M059J (cell line): Measurements from ENCODE around the gene ADGRD1. TPM values are rescaled to one million over a fixed set of nuclear protein-coding genes. Genes with fewer than 3 reads are reported as not detected.

Source experiments
- DNase-seq: peaks from one replicate; pipeline ENCODE4 v3.0.0-alpha.2; 2012; ENCODE audit warnings: low read depth
- total RNA-seq: library from RNA; depleted of rRNA; stranded (reverse); fragments of >200 nt; shearing (Covaris generic); gene quantifications from 2 replicates; pipeline ENCODE4 v1.2.3, GENCODE V29; 2014

Gene ADGRD1
- total RNA-seq, 1 experiment from 2014 or later = not detected

GRCh38 chr12:130966443-130967030 is 12.8 kb downstream of the ADGRD1 start:
- no peak for DNase-seq

GRCh38 chr12:130967636-130968035 is 13.9 kb downstream of the ADGRD1 start:
- DNase-seq = no peak

GRCh38 chr12:130968611-130969010 is 14.9 kb downstream of the ADGRD1 start:
- no peak for DNase-seq

- DNase-seq = no peak
Observed at GRCh38 chr12:130969223-130969622, 15.5 kb downstream of the ADGRD1 start.

GRCh38 chr12:130970165-130970907 is 16.6 kb downstream of the ADGRD1 start:
- DNase-seq = no peak

GRCh38 chr12:130970908-130971233 is 17.2 kb downstream of the ADGRD1 start:
- DNase-seq = no peak

- DNase-seq = no peak
Observed at GRCh38 chr12:130971925-130972585, 18.3 kb downstream of the ADGRD1 start.

GRCh38 chr12:130972586-130972950 is 18.9 kb downstream of the ADGRD1 start:
- no peak for DNase-seq

GRCh38 chr12:130973109-130973508 is 19.4 kb downstream of the ADGRD1 start:
- DNase-seq = no peak

- no peak for DNase-seq
Observed at GRCh38 chr12:130973906-130974305, 20.2 kb downstream of the ADGRD1 start.

- no peak for DNase-seq
Observed at GRCh38 chr12:130975116-130975515, 21.4 kb downstream of the ADGRD1 start.

GRCh38 chr12:130976171-130976720 is 22.5 kb downstream of the ADGRD1 start:
- DNase-seq = no peak

- DNase-seq = no peak
Observed at GRCh38 chr12:130977046-130977742, 23.5 kb downstream of the ADGRD1 start.

GRCh38 chr12:130977743-130978095 is 24.0 kb downstream of the ADGRD1 start:
- DNase-seq = no peak

GRCh38 chr12:130978785-130979184 is 25.1 kb downstream of the ADGRD1 start:
- DNase-seq = no peak

- no peak for DNase-seq
Observed at GRCh38 chr12:130981074-130981742, 27.5 kb downstream of the ADGRD1 start.

GRCh38 chr12:130981911-130982310 is 28.2 kb downstream of the ADGRD1 start:
- DNase-seq = no peak

GRCh38 chr12:130982565-130983225 is 29.0 kb downstream of the ADGRD1 start:
- DNase-seq = no peak

- no peak for DNase-seq
Observed at GRCh38 chr12:130983328-130984017, 29.8 kb downstream of the ADGRD1 start.

- DNase-seq = no peak
Observed at GRCh38 chr12:130984183-130985058, 30.7 kb downstream of the ADGRD1 start.
